CD14-positive monocyte (primary cell): Measurements from ENCODE around the gene LSS. TPM values are rescaled to one million over a fixed set of nuclear protein-coding genes. Genes with fewer than 3 reads are reported as not detected.

Experiments
- DNase-seq, 3 donors: peaks; one replicate each; pipeline ENCODE4 v3.0.0-alpha.2; 2011 to 2022
- H2AFZ ChIP-seq: 2 replicates; pipeline ENCODE4 v1.6.0; 2012; ENCODE audit warnings: mild to moderate bottlenecking, low read depth, low read length, inconsistent platforms; ENCODE audit not compliant: insufficient read depth, poor library complexity, severe bottlenecking
- H3K27ac ChIP-seq, 2 donors: 1 replicate in 1 of 2; 2 replicates in 1 of 2; pipeline ENCODE4 v1.5.1; 2012 to 2013; ENCODE audit warnings: low read length in 2 of 2, control low read depth in 1 of 2, inconsistent platforms in 1 of 2, low read depth in 1 of 2, mild to moderate bottlenecking in 1 of 2
- H3K27me3 ChIP-seq, 2 donors: one replicate each; pipeline versions ENCODE4 v1.6.0 to v1.6.1; 2011 to 2013; ENCODE audit warnings: low read length in 2 of 2; ENCODE audit not compliant: control insufficient read depth in 2 of 2, insufficient read depth in 2 of 2
- H3K36me3 ChIP-seq, 2 donors: replicated peaks in 1 of 2; 1 replicate in 1 of 2; 2 replicates in 1 of 2; pipeline versions ENCODE4 v1.5.1 to v1.6.1; 2012 to 2013; ENCODE audit warnings: low read length in 2 of 2, control low read depth in 1 of 2, inconsistent platforms in 1 of 2, mild to moderate bottlenecking in 1 of 2; ENCODE audit not compliant: insufficient read depth in 2 of 2, control insufficient read depth in 1 of 2
- H3K4me1 ChIP-seq, 2 donors: 1 replicate in 1 of 2; 2 replicates in 1 of 2; pipeline versions ENCODE4 v1.5.1 to v1.6.1; 2012 to 2013; ENCODE audit warnings: low read length in 2 of 2, control low read depth in 1 of 2, inconsistent platforms in 1 of 2, mild to moderate bottlenecking in 1 of 2, moderate library complexity in 1 of 2; ENCODE audit not compliant: insufficient read depth in 2 of 2, control insufficient read depth in 1 of 2
- H3K4me2 ChIP-seq: replicated peaks from 2 replicates; pipeline ENCODE3; 2012; ENCODE audit warnings: low read length, moderate library complexity, mild to moderate bottlenecking; ENCODE audit not compliant: poor library complexity, severe bottlenecking; ENCODE audit errors: extremely low read depth
- H3K4me3 ChIP-seq, 3 experiments: fragments of 200-600 bp in 1 of 3; sonication (generic) in 1 of 3; replicated peaks in 1 of 3; 1 replicate in 2 of 3; 2 replicates in 1 of 3; pipeline ENCODE4 v1.5.1; 2011 to 2013; ENCODE audit warnings: low read length in 3 of 3, mild to moderate bottlenecking in 3 of 3, control low read depth in 2 of 3, low read depth in 2 of 3, inconsistent platforms in 1 of 3, moderate library complexity in 1 of 3
- H3K79me2 ChIP-seq: 2 replicates; pipeline ENCODE4 v1.6.0; 2012; ENCODE audit warnings: mild to moderate bottlenecking, control low read depth, inconsistent platforms, low read length, moderate library complexity; ENCODE audit not compliant: insufficient read depth
- H3K9ac ChIP-seq: 2 replicates; pipeline ENCODE4 v1.6.0; 2017; ENCODE audit warnings: low read length, mild to moderate bottlenecking; ENCODE audit not compliant: insufficient read depth, poor library complexity, severe bottlenecking
- H3K9me3 ChIP-seq, 2 donors: replicated peaks in 1 of 2; 1 replicate in 1 of 2; 2 replicates in 1 of 2; pipeline versions ENCODE4 v1.5.1 to v1.6.1; 2012 to 2013; ENCODE audit warnings: low read length in 2 of 2, control low read depth in 1 of 2; ENCODE audit not compliant: control insufficient read depth in 1 of 2, insufficient read depth in 1 of 2
- H4K20me1 ChIP-seq: 2 replicates; pipeline ENCODE4 v1.6.0; 2012; ENCODE audit warnings: mild to moderate bottlenecking, low read length, control low read depth, moderate library complexity; ENCODE audit not compliant: insufficient read depth
- H3K27ac Mint-ChIP-seq, 7 donors: one replicate each; pipeline ENCODE4 v1.8.0; 2020; ENCODE audit warnings: mild to moderate bottlenecking in 7 of 7, mixed read lengths in 7 of 7, moderate library complexity in 6 of 7, inconsistent platforms in 2 of 7
- H3K27me3 Mint-ChIP-seq, 3 donors: one replicate each; pipeline ENCODE4 v1.8.0; 2021 to 2022; ENCODE audit warnings: low read depth in 3 of 3, mild to moderate bottlenecking in 3 of 3, mixed read lengths in 3 of 3, moderate library complexity in 3 of 3, inconsistent platforms in 1 of 3
- H3K36me3 Mint-ChIP-seq, 2 donors: one replicate each; pipeline ENCODE4 v1.8.0; 2020; ENCODE audit warnings: mixed read lengths in 2 of 2, inconsistent platforms in 1 of 2, mild to moderate bottlenecking in 1 of 2
- H3K4me1 Mint-ChIP-seq: one replicate; pipeline ENCODE4 v1.8.0; 2020; ENCODE audit warnings: mild to moderate bottlenecking, mixed read lengths
- H3K4me3 Mint-ChIP-seq, 2 donors: one replicate each; pipeline ENCODE4 v1.8.0; 2020; ENCODE audit warnings: mild to moderate bottlenecking in 2 of 2, mixed read lengths in 2 of 2, moderate library complexity in 1 of 2
- H3K9me3 Mint-ChIP-seq, 7 donors: one replicate each; pipeline ENCODE4 v1.8.0; 2020 to 2022; ENCODE audit warnings: mixed read lengths in 7 of 7, mild to moderate bottlenecking in 6 of 7, moderate library complexity in 6 of 7, inconsistent platforms in 2 of 7
- CTCF ChIP-seq: fragments of 200-600 bp; IDR thresholded peaks from one replicate; pipeline ENCODE4 v1.8.0; 2022; ENCODE audit warnings: antibody characterized with exemption, mild to moderate bottlenecking
- WGBS: methylation state at CpG from one replicate; pipeline ENCODE4 v1.1.5; 2013; ENCODE audit warnings: missing lambda C conversion rate; ENCODE audit not compliant: insufficient coverage; 5-methylcytosine and 5-hydroxymethylcytosine counted together
- intact Hi-C, 2 donors: fragments of 100-400 bp; cut with micrococcal nuclease; formaldehyde crosslinking; loops; one replicate each; pipeline versions ENCODE4 v1.15.0 to v1.15.1; 2023
- polyA plus RNA-seq, 3 donors: library from polyadenylated mRNA; depleted of rRNA in 1 of 3; unstranded in 2 of 3; stranded (reverse) in 1 of 3; fragments of 300-500 nt in 2 of 3; fragments of >200 nt in 1 of 3; fragmentation: Illumina TruSeq in 2 of 3; gene quantifications; 1 replicate in 2 of 3; 2 replicates in 1 of 3; pipeline ENCODE4 v1.2.3, GENCODE V29; 2012 to 2021

Gene LSS
- polyA plus RNA-seq, 3 donors: 4.1 to 20.0 (median 4.9) TPM

DNA sequence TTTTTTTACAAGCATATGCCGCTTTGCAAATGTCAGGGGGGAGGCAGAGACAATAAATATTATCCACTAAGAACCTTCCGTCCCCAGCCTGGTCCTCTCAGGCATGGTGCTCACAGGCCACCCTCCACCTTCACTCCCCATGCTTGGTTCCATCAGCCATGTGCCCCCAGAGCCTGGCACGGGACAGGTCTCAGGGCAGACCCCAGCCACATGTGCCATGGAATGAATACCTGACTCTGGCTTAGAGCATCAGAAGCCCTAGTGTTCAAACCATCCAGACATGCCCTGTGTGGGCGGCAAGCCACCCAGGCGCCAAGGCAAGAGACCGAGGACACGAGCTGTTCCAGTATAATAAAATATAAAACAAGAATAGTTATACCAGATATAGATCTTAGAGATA, 5.4 kb downstream of the LSS start:
- Mint-ChIP-seq H3K36me3 (peaks cover 18 to 19% of the 10 kb centered on the region in 2 donors), H3K27me3 (peaks cover 0 to 4% (median 0%) of the 10 kb centered on the region in 3 donors), H3K4me1 (peaks cover 20% of the 10 kb centered on the region), H3K9me3 (peaks cover 0 to 6% (median 1%) of the 10 kb centered on the region in 7 donors), H3K4me3 (no peak overlapping the region), H3K27ac (no peak overlapping the region)
- peaks cover 4% of the 10 kb centered on the region for H3K79me2 ChIP-seq
- H3K9me3 ChIP-seq: no peaks in the 10 kb centered on the region
- DNase-seq: no peak
- intact Hi-C loops: no loop called here
- H3K4me2 ChIP-seq: no peak overlapping the region
- no peak overlapping the region for H3K27ac ChIP-seq
- TF ChIP-seq CTCF: no peak
- no peak overlapping the region for H3K4me3 ChIP-seq
- no peak overlapping the region for H3K9ac ChIP-seq
- peaks cover 0 to 16% of the 10 kb centered on the region in 2 donors for H3K36me3 ChIP-seq
- no peaks in the 10 kb centered on the region for H3K27me3 ChIP-seq
- peaks cover 10 to 13% of the 10 kb centered on the region in 2 donors for H3K4me1 ChIP-seq
- H4K20me1 ChIP-seq: no peaks in the 10 kb centered on the region
- WGBS: 89% methylated on average over 1 of the region's 7 CpGs
- H2AFZ ChIP-seq: no peak overlapping the region

DNA sequence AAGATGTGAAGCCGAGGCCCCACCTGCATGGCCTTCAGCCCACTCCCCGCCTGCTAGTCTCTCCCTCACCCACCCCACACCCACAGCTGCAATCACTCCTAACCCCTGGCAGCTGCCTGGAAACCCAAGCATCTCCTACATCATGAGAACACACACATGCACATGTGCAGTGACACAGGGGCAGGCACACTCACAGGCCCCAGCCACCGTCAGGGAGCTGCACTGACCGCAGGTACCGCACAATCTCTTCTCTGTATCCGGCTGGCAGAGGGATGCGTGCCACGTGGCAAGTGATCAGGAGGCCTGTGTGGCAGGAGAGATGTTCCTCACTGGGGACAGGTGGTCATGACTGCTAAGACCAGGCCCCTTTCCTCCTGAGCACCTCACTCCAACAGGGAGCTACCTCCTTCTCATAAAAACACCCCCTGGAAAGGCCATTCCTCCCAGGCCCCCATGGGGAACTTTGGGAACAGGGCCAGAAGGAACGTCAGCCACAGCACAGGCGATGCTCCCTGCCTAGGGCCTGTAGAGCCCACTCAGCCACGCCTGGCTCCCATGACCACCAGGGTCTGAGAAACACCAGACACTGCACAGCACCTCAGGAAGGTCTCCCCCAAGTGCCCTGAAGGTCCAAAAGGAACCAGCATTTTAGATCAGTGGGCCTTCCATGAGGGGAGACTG, 6.0 kb downstream of the LSS start:
- Histone ChIP-seq H3K27me3 (no peaks in the 10 kb centered on the region), H3K79me2 (peaks cover 4% of the 10 kb centered on the region), H3K4me2 (no peak overlapping the region), H4K20me1 (no peaks in the 10 kb centered on the region), H3K36me3 (peaks cover 0 to 16% of the 10 kb centered on the region in 2 donors), H3K4me3 (no peak overlapping the region), H2AFZ (no peak overlapping the region), H3K27ac (no peak overlapping the region), H3K9ac (no peak overlapping the region), H3K4me1 (peaks cover 3 to 6% of the 10 kb centered on the region in 2 donors), H3K9me3 (no peaks in the 10 kb centered on the region)
- H3K4me1 Mint-ChIP-seq: peaks cover 13% of the 10 kb centered on the region
- H3K36me3 Mint-ChIP-seq: peaks cover 18 to 19% of the 10 kb centered on the region in 2 donors
- H3K27me3 Mint-ChIP-seq: peaks cover 0 to 4% (median 0%) of the 10 kb centered on the region in 3 donors
- 89% methylated on average over 7 of the region's 11 CpGs for WGBS
- DNase-seq: no peak
- intact Hi-C loops: no loop called here
- peaks cover 0 to 6% (median 1%) of the 10 kb centered on the region in 7 donors for H3K9me3 Mint-ChIP-seq
- H3K27ac Mint-ChIP-seq: peak overlapping the region in 2 of 7 donors; percentile 3 to 9
- TF ChIP-seq CTCF: no peak
- no peak overlapping the region for H3K4me3 Mint-ChIP-seq
